Right renal pelvis (tissue), 4 donors: ENCODE data around the gene USH2A. TPM values are rescaled to one million over a fixed set of nuclear protein-coding genes. Genes with fewer than 3 reads are reported as not detected.

Experiments
- DNase-seq, 4 donors: peaks; one replicate each; pipeline ENCODE4 v3.0.0-alpha.2; 2013; ENCODE audit warnings: low read depth in 4 of 4, low spot score in 3 of 4, missing footprints in 1 of 4
- polyA plus RNA-seq, 4 donors: library from polyadenylated mRNA; unstranded; fragments of 120-200 nt; gene quantifications; one replicate each; pipeline ENCODE4 v1.2.1, GENCODE V29; 2013; ENCODE audit not compliant: insufficient read length in 4 of 4

USH2A gene
- polyA plus RNA-seq, 4 donors: 0.21 to 0.52 (median 0.27) TPM

- DNase-seq: no peak
These were observed 840.0 kb downstream of the USH2A start for GRCh38 chr1:215583185-215583749.

GRCh38 chr1:215581896-215582295, 841.4 kb downstream of the USH2A start:
- DNase-seq: no peak
